ENCODE measurements around the gene PDE6H.

PDE6H gene

GRCh38 chr12:14972816-14973215 lies at the start of gene PDE6H:
TSS of gene PDE6H (plus strand) at chr12:14973042. CDS start at chr12:14978013, 4,971 bp downstream.
- no peak for DNase-seq (ENCODE audit: low read depth)
- no peak within 1 kb of the TSS for H3K4me3 ChIP-seq (replicated peaks; ENCODE audit: low read depth, low read length)
- no peak for TF ChIP-seq CTCF (IDR thresholded peaks at IDR 0.05; ENCODE audit: low read length, missing control alignments)

- TF ChIP-seq CTCF (IDR thresholded peaks at IDR 0.05; ENCODE audit: low read length, missing control alignments): no peak
- H3K4me3 ChIP-seq (replicated peaks; ENCODE audit: low read depth, low read length): no peak overlapping the region
- DNase-seq (ENCODE audit: low read depth): no peak
Measured at GRCh38 chr12:14923944-14924343, 48.9 kb upstream of the PDE6H start.

GRCh38 chr12:14924541-14924940 lies 48.3 kb upstream of the PDE6H start:
- H3K4me3 ChIP-seq (replicated peaks; ENCODE audit: low read depth, low read length): no peak overlapping the region
- TF ChIP-seq CTCF (IDR thresholded peaks at IDR 0.05; ENCODE audit: low read length, missing control alignments): no peak
- DNase-seq (ENCODE audit: low read depth): no peak

- H3K4me3 ChIP-seq (replicated peaks; ENCODE audit: low read depth, low read length): no peak overlapping the region
- TF ChIP-seq CTCF (IDR thresholded peaks at IDR 0.05; ENCODE audit: low read length, missing control alignments): no peak
- DNase-seq (ENCODE audit: low read depth): no peak
Measured at GRCh38 chr12:14927267-14927666, 45.6 kb upstream of the PDE6H start.

- H3K4me3 ChIP-seq (replicated peaks; ENCODE audit: low read depth, low read length): peak overlapping the region; percentile 2
- peak; percentile 41 for DNase-seq (ENCODE audit: low read depth)
- no peak for TF ChIP-seq CTCF (IDR thresholded peaks at IDR 0.05; ENCODE audit: low read length, missing control alignments)
Measured at GRCh38 chr12:14928931-14929330, 43.9 kb upstream of the PDE6H start.

GRCh38 chr12:14930299-14930698 lies 42.5 kb upstream of the PDE6H start:
- peak; percentile 25 for DNase-seq (ENCODE audit: low read depth)
- H3K4me3 ChIP-seq (replicated peaks; ENCODE audit: low read depth, low read length): no peak overlapping the region
- peak; percentile 8 for TF ChIP-seq CTCF (IDR thresholded peaks at IDR 0.05; ENCODE audit: low read length, missing control alignments)

- H3K4me3 ChIP-seq (replicated peaks; ENCODE audit: low read depth, low read length): no peak overlapping the region
- no peak for TF ChIP-seq CTCF (IDR thresholded peaks at IDR 0.05; ENCODE audit: low read length, missing control alignments)
- DNase-seq (ENCODE audit: low read depth): no peak
Measured at GRCh38 chr12:14931359-14931758, 41.5 kb upstream of the PDE6H start.
